Measurements from ENCODE around the gene ZNF483.
"Not testable (repeated sequence)": the region's sequence is repeated elsewhere in the genome, so short reads cannot be mapped to it uniquely, and the experiment has no call there.

DNA sequence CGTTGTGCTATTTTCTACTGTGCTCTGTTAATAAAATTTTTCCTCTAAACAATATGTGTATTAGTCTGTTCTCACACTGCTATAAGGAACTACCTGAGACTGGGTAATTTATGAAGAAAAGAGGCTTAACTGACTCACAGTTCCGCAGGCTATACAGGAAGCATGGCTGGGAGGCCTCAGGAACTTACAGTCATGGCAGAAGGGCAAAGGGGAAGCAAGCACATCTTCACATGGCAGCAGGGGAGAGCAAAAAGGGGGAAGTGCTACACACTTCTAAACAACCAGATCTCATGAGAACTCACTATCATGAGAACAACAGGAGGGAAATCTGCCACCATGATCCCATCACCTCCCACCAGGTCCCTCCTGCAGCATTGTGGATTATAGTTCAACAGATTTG lies 30.4 kb downstream of the ZNF483 start:
- TF ChIP-seq, protein P1, sequence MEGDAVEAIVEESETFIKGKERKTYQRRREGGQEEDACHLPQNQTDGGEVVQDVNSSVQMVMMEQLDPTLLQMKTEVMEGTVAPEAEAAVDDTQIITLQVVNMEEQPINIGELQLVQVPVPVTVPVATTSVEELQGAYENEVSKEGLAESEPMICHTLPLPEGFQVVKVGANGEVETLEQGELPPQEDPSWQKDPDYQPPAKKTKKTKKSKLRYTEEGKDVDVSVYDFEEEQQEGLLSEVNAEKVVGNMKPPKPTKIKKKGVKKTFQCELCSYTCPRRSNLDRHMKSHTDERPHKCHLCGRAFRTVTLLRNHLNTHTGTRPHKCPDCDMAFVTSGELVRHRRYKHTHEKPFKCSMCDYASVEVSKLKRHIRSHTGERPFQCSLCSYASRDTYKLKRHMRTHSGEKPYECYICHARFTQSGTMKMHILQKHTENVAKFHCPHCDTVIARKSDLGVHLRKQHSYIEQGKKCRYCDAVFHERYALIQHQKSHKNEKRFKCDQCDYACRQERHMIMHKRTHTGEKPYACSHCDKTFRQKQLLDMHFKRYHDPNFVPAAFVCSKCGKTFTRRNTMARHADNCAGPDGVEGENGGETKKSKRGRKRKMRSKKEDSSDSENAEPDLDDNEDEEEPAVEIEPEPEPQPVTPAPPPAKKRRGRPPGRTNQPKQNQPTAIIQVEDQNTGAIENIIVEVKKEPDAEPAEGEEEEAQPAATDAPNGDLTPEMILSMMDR (optimal IDR thresholded peaks at IDR 0.05 in 1 of 3, IDR thresholded peaks at IDR 0.05 in 1 of 3, conservative IDR thresholded peaks at IDR 0.05 in 1 of 3; ENCODE audit: extremely low read depth in 1 of 3, insufficient read depth in 2 of 3, low read length in 3 of 3): not testable (repeated sequence)
- TF ChIP-seq EZH2 (IDR thresholded peaks at IDR 0.05; ENCODE audit: low read length): not testable (repeated sequence)

All from keratinocyte (primary cell).